Stimulated activated CD8-positive, alpha-beta memory T cell treated with anti-CD3 and anti-CD28 coated beads, Interleukin-7, amount 100 ng/mL, for 4 hours (primary cell): ENCODE data around the gene RETREG3.
A peak's percentile ranks its signal among the peaks of the same experiment; 100 is the strongest.
"Not testable (repeated sequence)": the region's sequence is repeated elsewhere in the genome, so short reads cannot be mapped to it uniquely, and the experiment has no call there.

Experiments
- DNase-seq, 2 donors: peaks; one replicate each; pipeline ENCODE4 v3.0.0-alpha.2; 2020; ENCODE audit warnings: low read depth in 2 of 2

The RETREG3 gene

GRCh38 chr17:42553161-42553818, 55.9 kb downstream of the RETREG3 start:
- DNase-seq: no peak

- not testable (repeated sequence) for DNase-seq
These were observed 56.4 kb downstream of the RETREG3 start, which contains the start of gene HSD17B1 for GRCh38 chr17:42552736-42553135. HSD17B1 (plus strand) TSS chr17:42552923; CDS start chr17:42552934, 11 bp downstream.

GRCh38 chr17:42548993-42549755, 60.0 kb downstream of the RETREG3 start:
- no peak for DNase-seq

GRCh38 chr17:42548070-42548837, 60.9 kb downstream of the RETREG3 start:
- DNase-seq: peak; percentile 56 to 74

- no peak for DNase-seq
These were observed 61.5 kb downstream of the RETREG3 start for GRCh38 chr17:42547698-42548069.

- DNase-seq: no peak
These were observed 62.1 kb downstream of the RETREG3 start for GRCh38 chr17:42547001-42547461.

- DNase-seq: not testable (repeated sequence)
These were observed 63.2 kb downstream of the RETREG3 start for GRCh38 chr17:42545755-42546505.

GRCh38 chr17:42544874-42545283, 64.3 kb downstream of the RETREG3 start:
- no peak for DNase-seq

- DNase-seq: no peak
These were observed 65.7 kb downstream of the RETREG3 start for GRCh38 chr17:42543190-42544079.

GRCh38 chr17:42541041-42541833, 67.9 kb downstream of the RETREG3 start:
- DNase-seq: peak in 1 of 2 donors; percentile 20

GRCh38 chr17:42540558-42540957, 68.6 kb downstream of the RETREG3 start:
- not testable (repeated sequence) for DNase-seq

GRCh38 chr17:42538482-42538881, 70.7 kb downstream of the RETREG3 start:
- DNase-seq: no peak

GRCh38 chr17:42537826-42538451, 71.2 kb downstream of the RETREG3 start:
- no peak for DNase-seq

- no peak for DNase-seq
These were observed 71.9 kb downstream of the RETREG3 start for GRCh38 chr17:42537156-42537805.

GRCh38 chr17:42536372-42537155, 72.6 kb downstream of the RETREG3 start:
- peak; percentile 27 to 64 for DNase-seq

GRCh38 chr17:42536048-42536371, 73.2 kb downstream of the RETREG3 start, which contains the start of gene NAGLU:
NAGLU (plus strand) TSS chr17:42536241; CDS start chr17:42536273, 32 bp downstream.
- DNase-seq: peak; percentile 58 to 82

- no peak for DNase-seq
These were observed 73.8 kb downstream of the RETREG3 start for GRCh38 chr17:42535155-42536047.
